ENCODE data around the gene SPARC. TPM values are rescaled to one million over a fixed set of nuclear protein-coding genes. Genes with fewer than 3 reads are reported as not detected.

Gene SPARC
- total RNA-seq, 1 donor from 2014 or later: 273 TPM

- no peaks in the 10 kb centered on the region for H3K27me3 ChIP-seq
- no peak for DNase-seq (ENCODE audit: extremely low spot score in 2 of 2)
- peaks cover 28% of the 10 kb centered on the region for H3K4me1 ChIP-seq
- H3K9me3 ChIP-seq: no peaks in the 10 kb centered on the region
- H3K4me3 ChIP-seq: no peak overlapping the region
- TF ChIP-seq POLR2AphosphoS5 (IDR thresholded peaks at IDR 0.05; ENCODE audit: insufficient read depth in 1 of 2, low read depth in 1 of 2) (no peak), CTCF (IDR thresholded peaks at IDR 0.05) (no peak)
- no peak overlapping the region for H3K27ac ChIP-seq
- intact Hi-C loops (cut with DNase I): no loop called here
- no peaks in the 10 kb centered on the region for H3K36me3 ChIP-seq
These were observed 61.4 kb downstream of the SPARC start for GRCh38 chr5:151625285-151625684.

GRCh38 chr5:151624476-151624875 is 62.2 kb downstream of the SPARC start:
- H3K27me3 ChIP-seq: no peaks in the 10 kb centered on the region
- H3K9me3 ChIP-seq: no peaks in the 10 kb centered on the region
- H3K36me3 ChIP-seq: no peaks in the 10 kb centered on the region
- DNase-seq (ENCODE audit: extremely low spot score in 2 of 2): no peak
- no peak overlapping the region for H3K27ac ChIP-seq
- TF ChIP-seq POLR2A (IDR thresholded peaks at IDR 0.05) (no peak), POLR2AphosphoS5 (IDR thresholded peaks at IDR 0.05; ENCODE audit: insufficient read depth in 1 of 2, low read depth in 1 of 2) (no peak), CTCF (IDR thresholded peaks at IDR 0.05) (no peak)
- H3K4me3 ChIP-seq: no peak overlapping the region
- H3K4me1 ChIP-seq: peaks cover 34% of the 10 kb centered on the region
- intact Hi-C loops (cut with DNase I): no loop called here

GRCh38 chr5:151622367-151623088 is 64.2 kb downstream of the SPARC start:
- Histone ChIP-seq H3K4me3 (no peak overlapping the region), H3K27ac (no peak overlapping the region)

GRCh38 chr5:151620461-151620840 is 66.3 kb downstream of the SPARC start:
- DNase-seq (ENCODE audit: extremely low spot score in 2 of 2): no peak
- no peak overlapping the region for H3K4me3 ChIP-seq
- H3K36me3 ChIP-seq: no peaks in the 10 kb centered on the region
- H3K4me1 ChIP-seq: peaks cover 35% of the 10 kb centered on the region
- no peak overlapping the region for H3K27ac ChIP-seq
- H3K9me3 ChIP-seq: no peaks in the 10 kb centered on the region
- intact Hi-C loops (cut with DNase I): no loop called here
- no peaks in the 10 kb centered on the region for H3K27me3 ChIP-seq
- TF ChIP-seq POLR2AphosphoS5 (IDR thresholded peaks at IDR 0.05; ENCODE audit: insufficient read depth in 1 of 2, low read depth in 1 of 2) (no peak), POLR2A (IDR thresholded peaks at IDR 0.05) (no peak), CTCF (IDR thresholded peaks at IDR 0.05) (no peak)

More at GRCh38 chr5:151622367-151623088, 64.2 kb downstream of the SPARC start:
- H3K36me3 ChIP-seq: no peaks in the 10 kb centered on the region
- no peak for DNase-seq (ENCODE audit: extremely low spot score in 2 of 2)
- no peaks in the 10 kb centered on the region for H3K27me3 ChIP-seq
- H3K9me3 ChIP-seq: no peaks in the 10 kb centered on the region
- H3K4me1 ChIP-seq: peaks cover 26% of the 10 kb centered on the region
- no peak for TF ChIP-seq POLR2A (IDR thresholded peaks at IDR 0.05)
- peak in 1 of 2 donors; percentile 35 for TF ChIP-seq POLR2AphosphoS5 (IDR thresholded peaks at IDR 0.05; ENCODE audit: insufficient read depth in 1 of 2, low read depth in 1 of 2)
- TF ChIP-seq CTCF (IDR thresholded peaks at IDR 0.05): no peak
- intact Hi-C loops (cut with DNase I): no loop called here

- intact Hi-C loops (cut with DNase I): no loop called here
- no peaks in the 10 kb centered on the region for H3K27me3 ChIP-seq
- H3K27ac ChIP-seq: no peak overlapping the region
- H3K9me3 ChIP-seq: no peaks in the 10 kb centered on the region
- H3K4me1 ChIP-seq: peaks cover 39% of the 10 kb centered on the region
- no peaks in the 10 kb centered on the region for H3K36me3 ChIP-seq
- TF ChIP-seq POLR2A (IDR thresholded peaks at IDR 0.05) (no peak), CTCF (IDR thresholded peaks at IDR 0.05) (no peak), POLR2AphosphoS5 (IDR thresholded peaks at IDR 0.05; ENCODE audit: insufficient read depth in 1 of 2, low read depth in 1 of 2) (no peak)
- no peak overlapping the region for H3K4me3 ChIP-seq
- no peak for DNase-seq (ENCODE audit: extremely low spot score in 2 of 2)
These were observed 66.8 kb downstream of the SPARC start for GRCh38 chr5:151619812-151620460.
